Loucy (cell line): ENCODE results near the gene TAX1BP1.

Experiments
- H2AFZ ChIP-seq: fragments of 200-600 bp; sonication (generic); 2 replicates; pipeline ENCODE4 v1.6.0; 2016; ENCODE audit warnings: antibody characterized with exemption, mild to moderate bottlenecking, low read length, moderate library complexity
- H3F3A ChIP-seq: fragments of 200-600 bp; 2 replicates; pipeline ENCODE4 v1.6.0; 2016; ENCODE audit warnings: antibody characterized with exemption, low read depth, mild to moderate bottlenecking
- H3K27me3 ChIP-seq: fragments of 200-600 bp; sonication (generic); 2 replicates; pipeline ENCODE4 v1.6.1; 2014; ENCODE audit warnings: low read length, mild to moderate bottlenecking; ENCODE audit not compliant: insufficient read depth, poor library complexity, severe bottlenecking
- H3K36me3 ChIP-seq: fragments of 200-600 bp; sonication (generic); 2 replicates; pipeline ENCODE4 v1.6.1; 2016; ENCODE audit warnings: low read length; ENCODE audit not compliant: insufficient read depth
- H3K4me1 ChIP-seq: fragments of 200-600 bp; sonication (generic); 2 replicates; pipeline ENCODE4 v1.5.1; 2014; ENCODE audit warnings: low read length, mild to moderate bottlenecking; ENCODE audit not compliant: insufficient read depth, poor library complexity, severe bottlenecking
- H3K4me2 ChIP-seq: fragments of 200-600 bp; sonication (generic); 2 replicates; pipeline ENCODE4 v1.6.0; 2014; ENCODE audit warnings: antibody characterized with exemption, low read length, low read depth, mild to moderate bottlenecking; ENCODE audit not compliant: poor library complexity, severe bottlenecking
- H3K4me3 ChIP-seq: fragments of 200-600 bp; sonication (generic); 2 replicates; pipeline ENCODE4 v1.5.1; 2014; ENCODE audit warnings: low read length, mild to moderate bottlenecking, mixed read lengths; ENCODE audit not compliant: poor library complexity, severe bottlenecking
- H3K79me2 ChIP-seq: fragments of 200-600 bp; sonication (generic); 2 replicates; pipeline ENCODE4 v1.6.1; 2014; ENCODE audit warnings: low read length; ENCODE audit not compliant: insufficient read depth
- H3K9ac ChIP-seq: fragments of 200-600 bp; sonication (generic); 2 replicates; pipeline ENCODE4 v1.6.0; 2014; ENCODE audit warnings: mild to moderate bottlenecking, low read depth, low read length, moderate library complexity; ENCODE audit not compliant: poor library complexity, severe bottlenecking
- H3K9me2 ChIP-seq: fragments of 200-600 bp; sonication (generic); replicated peaks from 2 replicates; pipeline ENCODE4 v1.6.1; 2016; ENCODE audit warnings: low read depth, low read length, mixed read lengths
- H3K9me3 ChIP-seq: fragments of 200-600 bp; sonication (generic); 2 replicates; pipeline ENCODE4 v1.6.1; 2014; ENCODE audit warnings: mild to moderate bottlenecking, antibody characterized with exemption, low read length, low read depth; ENCODE audit not compliant: insufficient read depth
- H4K20me1 ChIP-seq: fragments of 200-600 bp; sonication (generic); 2 replicates; pipeline ENCODE4 v1.6.0; 2014; ENCODE audit warnings: antibody characterized with exemption, low read length, mild to moderate bottlenecking; ENCODE audit not compliant: insufficient read depth, poor library complexity, severe bottlenecking
- CTCF ChIP-seq: fragments of 200-600 bp; sonication (generic); conservative IDR thresholded peaks from 2 replicates; pipeline ENCODE4 v1.5.1; 2014; ENCODE audit warnings: mild to moderate bottlenecking, antibody characterized with exemption, low read length
- EZH2phosphoT487 ChIP-seq: fragments of 200-600 bp; IDR thresholded peaks from 2 replicates; pipeline ENCODE4 v1.6.1; 2018; ENCODE audit warnings: antibody characterized with exemption, mild to moderate bottlenecking, moderate library complexity, borderline replicate concordance

Gene TAX1BP1

DNA sequence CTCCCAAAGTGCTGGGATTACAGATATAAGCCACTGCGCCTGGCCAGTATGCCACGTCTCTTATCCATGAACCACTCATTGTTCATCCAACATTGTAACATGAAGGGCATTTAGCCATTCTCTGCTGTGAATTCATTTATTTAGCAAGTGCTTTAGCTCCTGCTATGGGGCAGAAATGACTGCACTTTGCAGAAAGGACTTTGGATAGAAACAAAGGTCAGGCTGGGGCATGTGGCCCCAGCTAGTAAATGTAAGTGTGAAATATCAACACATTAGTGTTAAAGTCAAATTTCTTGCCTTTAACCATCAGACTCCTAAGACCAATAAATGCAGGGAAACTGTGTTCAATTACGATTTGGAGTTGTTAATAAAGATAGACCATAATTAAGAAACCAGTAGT lies 27.7 kb upstream of the TAX1BP1 start:
- no peaks in the 10 kb centered on the region for H3K79me2 ChIP-seq

DNA sequence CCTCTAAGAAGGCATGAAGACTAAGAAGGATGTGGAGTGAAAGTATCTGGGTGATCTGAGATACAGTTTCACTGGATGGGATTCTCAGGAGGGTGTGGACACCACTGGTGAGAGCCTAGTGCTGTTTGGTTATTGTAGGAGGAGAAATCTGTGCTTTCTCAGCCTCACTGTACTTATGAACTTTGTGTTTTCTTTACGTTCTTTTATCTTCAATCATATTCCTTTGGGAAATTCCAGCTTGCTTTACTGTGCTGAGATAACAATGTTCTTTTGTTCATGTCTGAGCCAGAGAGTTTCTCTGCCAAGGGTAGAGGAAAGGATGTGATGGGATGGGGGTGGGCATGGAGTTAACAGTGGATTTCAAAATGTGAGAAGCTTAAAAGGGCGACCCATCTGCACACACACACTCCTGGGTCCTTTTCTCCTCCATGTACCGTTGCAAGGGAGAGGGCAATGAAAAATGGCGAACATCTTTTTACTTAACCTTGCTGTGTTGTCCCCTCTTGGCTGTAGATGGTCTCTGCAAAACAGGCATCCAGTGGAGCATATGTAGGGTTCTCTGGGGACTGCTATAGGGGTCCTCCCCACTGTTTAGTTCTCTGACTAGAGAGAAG lies 25.0 kb upstream of the TAX1BP1 start:
- no peak overlapping the region for H3K4me2 ChIP-seq
- H3K4me3 ChIP-seq, result no peak overlapping the region
- no peak overlapping the region for H2AFZ ChIP-seq
- no peaks in the 10 kb centered on the region for H3F3A ChIP-seq
- H3K9ac ChIP-seq, result no peak overlapping the region
- H3K9me3 ChIP-seq, result no peaks in the 10 kb centered on the region
- no peaks in the 10 kb centered on the region for H3K9me2 ChIP-seq
- no peaks in the 10 kb centered on the region for H3K79me2 ChIP-seq
- peaks cover 6% of the 10 kb centered on the region for H3K4me1 ChIP-seq
- TF ChIP-seq CTCF (no peak), EZH2phosphoT487 (no peak)
- no peaks in the 10 kb centered on the region for H3K36me3 ChIP-seq
- H3K27me3 ChIP-seq, result no peaks in the 10 kb centered on the region
- no peaks in the 10 kb centered on the region for H4K20me1 ChIP-seq

More for the DNA sequence above, 27.7 kb upstream of the TAX1BP1 start:
- H3K4me3 ChIP-seq, result no peak overlapping the region
- no peak overlapping the region for H2AFZ ChIP-seq
- H3K4me1 ChIP-seq, result peaks cover 22% of the 10 kb centered on the region
- H3K9me2 ChIP-seq, result no peaks in the 10 kb centered on the region
- H3F3A ChIP-seq, result no peaks in the 10 kb centered on the region
- no peaks in the 10 kb centered on the region for H3K36me3 ChIP-seq
- no peaks in the 10 kb centered on the region for H3K27me3 ChIP-seq
- no peak overlapping the region for H3K4me2 ChIP-seq
- H3K9me3 ChIP-seq, result no peaks in the 10 kb centered on the region
- H4K20me1 ChIP-seq, result no peaks in the 10 kb centered on the region
- TF ChIP-seq CTCF (no peak), EZH2phosphoT487 (no peak)
- no peak overlapping the region for H3K9ac ChIP-seq

DNA sequence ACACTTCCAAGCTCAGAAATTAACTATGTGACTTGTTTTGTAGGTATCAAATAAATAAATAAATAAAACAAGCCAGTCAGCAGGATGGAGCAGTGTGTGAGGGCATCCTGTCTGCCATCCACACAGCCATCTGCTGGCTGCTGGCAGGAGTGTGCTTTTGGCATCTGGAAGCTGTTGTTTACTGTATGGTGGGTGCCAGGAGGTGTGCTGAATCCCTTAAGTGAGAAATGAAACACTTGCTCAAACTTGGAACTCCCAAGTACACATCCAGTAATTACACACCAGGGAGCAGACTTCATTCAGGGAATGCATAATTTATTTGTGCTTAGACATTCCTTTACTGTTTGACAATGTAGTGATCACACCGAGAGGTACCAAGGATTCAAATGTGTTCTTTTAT lies 16.9 kb upstream of the TAX1BP1 start:
- Histone ChIP-seq H3K27me3 (no peaks in the 10 kb centered on the region), H3K9me3 (no peaks in the 10 kb centered on the region), H4K20me1 (no peaks in the 10 kb centered on the region), H3K4me3 (no peak overlapping the region), H3K9ac (no peak overlapping the region), H3K36me3 (no peaks in the 10 kb centered on the region), H3F3A (no peaks in the 10 kb centered on the region), H2AFZ (peak overlapping the region; percentile 5), H3K79me2 (no peaks in the 10 kb centered on the region), H3K4me1 (peaks cover 15% of the 10 kb centered on the region), H3K9me2 (no peaks in the 10 kb centered on the region), H3K4me2 (no peak overlapping the region)
- TF ChIP-seq CTCF, result peak; percentile 50
- TF ChIP-seq EZH2phosphoT487, result no peak
